Panc1 (cell line): ENCODE results near the gene UBE2O.

ENCODE experiments used
- TCF7L2 ChIP-seq: IDR thresholded peaks from 2 replicates; pipeline ENCODE4 v1.6.1; 2011; ENCODE audit warnings: mild to moderate bottlenecking, low read depth, low read length, inconsistent platforms
- TF ChIP-seq, protein P1 (sequence below): fragments of 450-650 bp; IDR thresholded peaks from 2 replicates; pipeline ENCODE4 v1.5.1; 2017; ENCODE audit warnings: mild to moderate bottlenecking

DNA sequence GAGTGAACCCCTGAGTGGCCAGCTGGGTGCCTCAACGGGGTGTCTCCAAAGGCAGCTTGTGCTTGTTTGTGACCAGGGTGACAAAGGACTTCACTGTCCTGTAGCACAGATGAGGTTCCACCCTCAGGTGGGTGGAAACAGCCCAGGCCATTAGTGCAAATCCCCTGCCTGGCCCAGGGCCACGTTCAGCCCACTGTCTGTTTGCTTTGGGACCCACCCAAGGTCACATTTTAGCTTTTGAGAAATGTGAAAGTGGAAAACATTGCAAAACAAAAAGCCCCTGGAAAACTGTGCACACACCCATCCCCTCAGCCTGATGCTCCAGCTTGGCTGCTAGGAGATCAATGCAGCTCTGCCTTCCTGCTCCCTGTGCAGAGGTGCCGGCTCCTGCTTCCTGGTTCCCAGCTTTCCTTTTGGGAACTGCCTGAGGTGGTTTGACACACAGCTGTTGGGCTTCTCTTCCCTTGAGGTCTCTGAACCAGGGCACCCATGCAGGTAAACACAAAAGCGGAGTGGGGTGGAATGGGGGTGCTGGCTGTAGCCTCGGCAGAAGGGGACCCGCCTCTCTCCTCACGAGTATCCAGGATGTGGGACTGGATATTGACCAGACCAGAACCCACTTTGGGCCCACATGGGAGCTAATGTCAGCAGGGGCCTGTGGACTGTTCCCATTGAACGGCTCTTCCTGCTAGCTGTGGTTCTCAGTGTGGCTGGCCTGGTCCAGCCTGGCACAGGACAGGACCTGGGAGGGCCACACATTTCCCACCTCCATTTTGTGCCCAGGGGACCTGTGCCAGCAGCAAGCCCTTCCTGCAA, 76.4 kb downstream of the UBE2O start:
- TF ChIP-seq, protein P1, sequence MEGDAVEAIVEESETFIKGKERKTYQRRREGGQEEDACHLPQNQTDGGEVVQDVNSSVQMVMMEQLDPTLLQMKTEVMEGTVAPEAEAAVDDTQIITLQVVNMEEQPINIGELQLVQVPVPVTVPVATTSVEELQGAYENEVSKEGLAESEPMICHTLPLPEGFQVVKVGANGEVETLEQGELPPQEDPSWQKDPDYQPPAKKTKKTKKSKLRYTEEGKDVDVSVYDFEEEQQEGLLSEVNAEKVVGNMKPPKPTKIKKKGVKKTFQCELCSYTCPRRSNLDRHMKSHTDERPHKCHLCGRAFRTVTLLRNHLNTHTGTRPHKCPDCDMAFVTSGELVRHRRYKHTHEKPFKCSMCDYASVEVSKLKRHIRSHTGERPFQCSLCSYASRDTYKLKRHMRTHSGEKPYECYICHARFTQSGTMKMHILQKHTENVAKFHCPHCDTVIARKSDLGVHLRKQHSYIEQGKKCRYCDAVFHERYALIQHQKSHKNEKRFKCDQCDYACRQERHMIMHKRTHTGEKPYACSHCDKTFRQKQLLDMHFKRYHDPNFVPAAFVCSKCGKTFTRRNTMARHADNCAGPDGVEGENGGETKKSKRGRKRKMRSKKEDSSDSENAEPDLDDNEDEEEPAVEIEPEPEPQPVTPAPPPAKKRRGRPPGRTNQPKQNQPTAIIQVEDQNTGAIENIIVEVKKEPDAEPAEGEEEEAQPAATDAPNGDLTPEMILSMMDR, result no peak
- no peak for TF ChIP-seq TCF7L2
